IMR-90 (cell line): Measurements from ENCODE around the gene NAA50. TPM values are rescaled to one million over a fixed set of nuclear protein-coding genes. Genes with fewer than 3 reads are reported as not detected.
A peak's percentile ranks its signal among the peaks of the same experiment; 100 is the strongest.

Experiments used
- ATAC-seq: fragments of 200-7000 bp; cut with Tn5 transposase; 2 replicates; pipeline ENCODE4 v1.9.1; 2020; ENCODE audit warnings: low read depth, mild to moderate bottlenecking, moderate library complexity
- BruUV-seq: library from RNA; stranded (reverse); fragments of 400-500 nt; replicated peaks from 2 replicates; lab custom pipeline; 2021; lab: Mats Ljungman, UMichigan
- CTCF ChIA-PET: fragments of 300-600 bp; formaldehyde crosslinking; extraction: SDS; loops from one replicate; lab custom pipeline; 2021; ENCODE audit warnings: antibody characterized with exemption; lab: Yijun Ruan, JAX
- POLR2A ChIA-PET: fragments of 300-600 bp; sonication (Branson Sonifier 250); formaldehyde crosslinking; loops from one replicate; lab custom pipeline; 2022; ENCODE audit warnings: antibody characterized with exemption; ENCODE audit not compliant: unreplicated experiment; lab: Charles Lee
- DNase-seq: peaks from one replicate; pipeline ENCODE4 v3.0.0; 2013
- H2AFZ ChIP-seq: replicated peaks from 2 replicates; pipeline ENCODE3; 2013; ENCODE audit warnings: low read length, mild to moderate bottlenecking; ENCODE audit not compliant: poor library complexity
- H2AK5ac ChIP-seq: 2 replicates; pipeline ENCODE4 v1.6.1; 2013; ENCODE audit warnings: low read depth, low read length, inconsistent platforms
- H2AK9ac ChIP-seq: replicated peaks from 2 replicates; pipeline ENCODE3; 2013; ENCODE audit warnings: mild to moderate bottlenecking, low read depth, low read length, moderate library complexity; ENCODE audit not compliant: poor library complexity
- H2BK120ac ChIP-seq: 2 replicates; pipeline ENCODE4 v1.6.1; 2013; ENCODE audit warnings: low read depth, low read length, inconsistent platforms
- H2BK15ac ChIP-seq: 3 replicates; pipeline ENCODE4 v1.6.1; 2013; ENCODE audit warnings: low read depth, low read length, inconsistent platforms
- H2BK20ac ChIP-seq: 2 replicates; pipeline ENCODE4 v1.6.1; 2013; ENCODE audit warnings: low read depth, mild to moderate bottlenecking, inconsistent platforms, low read length, moderate library complexity
- H2BK5ac ChIP-seq: 2 replicates; pipeline ENCODE4 v1.6.1; 2013; ENCODE audit warnings: mild to moderate bottlenecking, low read depth, low read length, inconsistent platforms; ENCODE audit not compliant: poor library complexity, severe bottlenecking
- H3K14ac ChIP-seq: replicated peaks from 2 replicates; pipeline ENCODE4 v1.6.1; 2013; ENCODE audit warnings: low read depth, low read length, inconsistent platforms
- H3K18ac ChIP-seq: 2 replicates; pipeline ENCODE4 v1.6.1; 2013; ENCODE audit warnings: low read depth, low read length, control low read depth
- H3K23ac ChIP-seq: 2 replicates; pipeline ENCODE4 v1.6.1; 2013; ENCODE audit warnings: low read depth, low read length, inconsistent platforms
- H3K27ac ChIP-seq: 2 replicates; pipeline ENCODE4 v1.5.1; 2013; ENCODE audit warnings: mild to moderate bottlenecking, control low read depth, low read length; ENCODE audit not compliant: insufficient read depth
- H3K27me3 ChIP-seq: 2 replicates; pipeline ENCODE4 v1.6.1; 2013; ENCODE audit warnings: low read length; ENCODE audit not compliant: control insufficient read depth, insufficient read depth
- H3K36me3 ChIP-seq: 2 replicates; pipeline ENCODE4 v1.6.1; 2013; ENCODE audit warnings: low read length, mixed read lengths; ENCODE audit not compliant: control insufficient read depth, insufficient read depth
- H3K4ac ChIP-seq: 2 replicates; pipeline ENCODE4 v1.6.1; 2013; ENCODE audit warnings: low read depth, low read length, inconsistent platforms
- H3K4me1 ChIP-seq: 2 replicates; pipeline ENCODE4 v1.6.1; 2013; ENCODE audit warnings: low read length, mixed read lengths; ENCODE audit not compliant: control insufficient read depth, insufficient read depth
- H3K4me2 ChIP-seq: 2 replicates; pipeline ENCODE4 v1.6.1; 2013; ENCODE audit warnings: low read depth, mild to moderate bottlenecking, control low read depth, low read length, moderate library complexity
- H3K4me3 ChIP-seq: 2 replicates; pipeline ENCODE4 v1.5.1; 2013; ENCODE audit warnings: low read depth, mild to moderate bottlenecking, control low read depth, low read length, moderate library complexity; ENCODE audit not compliant: insufficient read depth
- H3K56ac ChIP-seq: 2 replicates; pipeline ENCODE4 v1.6.1; 2013; ENCODE audit warnings: low read length, inconsistent platforms; ENCODE audit not compliant: insufficient read depth; ENCODE audit errors: extremely low read depth
- H3K79me1 ChIP-seq, 2 experiments: 2 replicates each; pipeline ENCODE4 v1.6.1; 2013; ENCODE audit warnings: low read length in 2 of 2, inconsistent platforms in 1 of 2, low read depth in 1 of 2
- H3K9ac ChIP-seq: 2 replicates; pipeline ENCODE4 v1.6.1; 2013; ENCODE audit warnings: low read depth, low read length, control low read depth
- H3K9me1 ChIP-seq: 2 replicates; pipeline ENCODE4 v1.6.1; 2013; ENCODE audit warnings: low read length, inconsistent platforms; ENCODE audit not compliant: insufficient read depth
- H3K9me3 ChIP-seq: 2 replicates; pipeline ENCODE4 v1.6.1; 2013; ENCODE audit warnings: low read length; ENCODE audit not compliant: control insufficient read depth, insufficient read depth
- H4K20me1 ChIP-seq: 2 replicates; pipeline ENCODE4 v1.6.1; 2013; ENCODE audit warnings: low read length, inconsistent platforms; ENCODE audit not compliant: insufficient read depth
- H4K5ac ChIP-seq: 2 replicates; pipeline ENCODE4 v1.6.1; 2013; ENCODE audit warnings: mild to moderate bottlenecking, low read depth, low read length, control low read depth
- H4K8ac ChIP-seq, 2 experiments: 2 replicates each; pipeline ENCODE4 v1.6.1; 2013; ENCODE audit warnings: low read depth in 2 of 2, low read length in 2 of 2, control low read depth in 1 of 2, inconsistent platforms in 1 of 2
- H4K91ac ChIP-seq: 2 replicates; pipeline ENCODE4 v1.6.1; 2013; ENCODE audit warnings: low read depth, low read length, inconsistent platforms; ENCODE audit not compliant: insufficient read depth
- BHLHE40 ChIP-seq: fragments of 150-350 bp; IDR thresholded peaks from 2 replicates; pipeline ENCODE4 v1.6.1; 2016; ENCODE audit warnings: mild to moderate bottlenecking, low read depth, low read length
- CEBPB ChIP-seq: IDR thresholded peaks from 2 replicates; pipeline ENCODE4 v1.6.1; 2012; ENCODE audit warnings: low read depth, low read length, improper control_type of control experiment
- NFE2L2 ChIP-seq: fragments of 150-350 bp; IDR thresholded peaks from 2 replicates; pipeline ENCODE4 v1.6.1; 2016; ENCODE audit warnings: low read depth, mild to moderate bottlenecking, low read length
- RCOR1 ChIP-seq: IDR thresholded peaks from 2 replicates; pipeline ENCODE4 v1.6.1; 2012; ENCODE audit warnings: mild to moderate bottlenecking, low read length, improper control_type of control experiment; ENCODE audit not compliant: insufficient replicate concordance
- SMC3 ChIP-seq: fragments of 150-350 bp; IDR thresholded peaks from 2 replicates; pipeline ENCODE4 v1.6.1; 2016; ENCODE audit warnings: low read depth, mild to moderate bottlenecking, antibody characterized with exemption, low read length, moderate library complexity
- WGBS, 2 experiments: methylation state at CpG; one replicate each; pipeline versions ENCODE4 v1.1.5 to v1.1.7; 2013; ENCODE audit warnings: missing lambda C conversion rate in 2 of 2; ENCODE audit not compliant: insufficient read length in 1 of 2; ENCODE audit errors: extremely low coverage in 2 of 2; 5-methylcytosine and 5-hydroxymethylcytosine counted together
- dilution Hi-C: fragments of 300-500 bp; cut with HindIII; formaldehyde crosslinking; loops from one replicate; pipeline ENCODE4 v1.14.3; 2018; ENCODE audit warnings: low sequenced_read_pairs; ENCODE audit not compliant: unreplicated experiment
- in situ Hi-C: fragments of 300-500 bp; cut with MboI; formaldehyde crosslinking; loops from 3 replicates; pipeline ENCODE4 v1.14.3; 2019; ENCODE audit warnings: low sequenced_read_pairs, inconsistent platforms, mixed read lengths
- intact Hi-C: fragments of 100-400 bp; cut with micrococcal nuclease; formaldehyde crosslinking; loops from 2 replicates; pipeline ENCODE4 v1.10.0; 2022
- polyA plus RNA-seq, 3 experiments: library from polyadenylated mRNA; depleted of rRNA; stranded (reverse); fragments of >200 nt; gene quantifications; 2 replicates each; pipeline ENCODE4 v1.2.3, GENCODE V29; 2012; ENCODE audit warnings: low replicate concordance in 1 of 3
- total RNA-seq: library from RNA; depleted of rRNA; stranded (reverse); fragments of >200 nt; gene quantifications from 2 replicates; pipeline ENCODE4 v1.2.3, GENCODE V29; 2012

NAA50 gene
- total and polyA plus RNA-seq, 2 of the 4 experiments (the other 2 are of a cell fraction), result 42.4 to 125 TPM

DNA sequence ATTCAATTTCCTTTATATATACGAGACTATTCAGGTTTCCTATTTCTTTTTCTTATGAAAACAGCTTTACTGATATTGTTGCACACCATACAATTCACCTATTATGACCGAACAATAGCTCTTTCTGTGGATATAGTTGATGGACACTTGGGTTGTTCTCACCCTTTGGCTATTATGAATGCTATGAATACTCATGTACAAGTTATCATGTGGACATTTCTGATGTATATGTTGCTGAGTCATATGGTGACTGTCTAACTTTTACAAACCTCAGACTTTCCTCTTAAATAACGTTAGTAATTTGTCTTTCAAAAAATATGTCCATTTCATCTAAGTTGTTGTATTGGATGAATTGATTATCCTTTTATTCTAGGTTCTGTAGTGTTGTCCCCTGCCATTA is 33.9 kb downstream of the NAA50 start:
- Histone ChIP-seq H2BK20ac (no peak overlapping the region), H3K14ac (no peak overlapping the region), H2AFZ (no peak overlapping the region), H3K4ac (no peak overlapping the region), H3K18ac (no peak overlapping the region), H3K9ac (no peak overlapping the region), H3K27ac (no peak overlapping the region), H2BK5ac (no peak overlapping the region), H2BK15ac (no peak overlapping the region), H4K91ac (no peak overlapping the region), H3K36me3 (no peaks in the 10 kb centered on the region; the same call in 1 of the 2 replicates), H3K23ac (no peak overlapping the region), H3K27me3 (no peaks in the 10 kb centered on the region), H3K56ac (no peak overlapping the region), H3K4me2 (no peak overlapping the region), H3K4me1 (no peaks in the 10 kb centered on the region), H2BK120ac (no peak overlapping the region), H4K8ac (no peak overlapping the region), H3K79me1 (no peaks in the 10 kb centered on the region), H3K4me3 (no peak overlapping the region), H3K9me3 (no peaks in the 10 kb centered on the region), H4K5ac (no peak overlapping the region), H2AK5ac (no peak overlapping the region), H2AK9ac (no peak overlapping the region), H4K20me1 (no peaks in the 10 kb centered on the region), H3K9me1 (no peaks in the 10 kb centered on the region)
- CTCF ChIA-PET, result interaction anchor here (0.7 to 2.1 kb wide), 2 partner anchors 33 to 72 kb away, joined by 4 read pairs; no protein-coding TSS in a partner anchor
- WGBS, 2 experiments, result no CpG with 5 or more reads among the region's 3 CpGs
- in situ Hi-C loops (no loop called here), dilution Hi-C loops (no loop called here), intact Hi-C loops (no loop called here)
- TF ChIP-seq CEBPB (no peak), NFE2L2 (peak; percentile 39), BHLHE40 (no peak), SMC3 (no peak), RCOR1 (no peak)
- POLR2A ChIA-PET, result interaction anchor here (0.5 kb wide), 1 partner anchor 114 kb away, joined by 7 read pairs; no protein-coding TSS in a partner anchor
- ATAC-seq, result no peak
- peak; percentile 49 for DNase-seq
- BruUV-seq, result no TSS peak
